BJ (cell line): ENCODE results near the gene ULBP3. TPM values are rescaled to one million over a fixed set of nuclear protein-coding genes. Genes with fewer than 3 reads are reported as not detected.

ENCODE experiments used
- CTCF ChIA-PET: fragments of 350-600 bp; formaldehyde crosslinking; extraction: SDS; loops from one replicate; lab custom pipeline; 2021; ENCODE audit warnings: antibody characterized with exemption, inconsistent platforms; lab: Yijun Ruan, JAX
- POLR2A ChIA-PET: fragments of 300-600 bp; sonication (Branson Sonifier 250); formaldehyde crosslinking; extraction: SDS; loops from one replicate; lab custom pipeline; 2021; ENCODE audit warnings: antibody characterized with exemption; lab: Charles Lee
- DNase-seq: peaks from one replicate; pipeline ENCODE4 v3.0.0-alpha.2; 2011; ENCODE audit warnings: low read depth
- H3K27me3 ChIP-seq: 2 replicates; pipeline ENCODE4 v1.6.0; 2011; ENCODE audit warnings: low read length; ENCODE audit not compliant: control insufficient read depth, insufficient read depth
- H3K36me3 ChIP-seq: 2 replicates; pipeline ENCODE4 v1.5.1; 2011; ENCODE audit warnings: low read length; ENCODE audit not compliant: control insufficient read depth, insufficient read depth
- H3K4me3 ChIP-seq: 2 replicates; pipeline ENCODE4 v1.5.1; 2011; ENCODE audit warnings: low read depth, mild to moderate bottlenecking, control low read depth, low read length
- polyA plus RNA-seq: library from polyadenylated mRNA; depleted of rRNA; stranded (reverse); fragments of >200 nt; gene quantifications from 2 replicates; pipeline ENCODE4 v1.2.3, GENCODE V29; 2011
- TF ChIP-seq, protein P1 (sequence below): IDR thresholded peaks from 2 replicates; pipeline ENCODE4 v1.5.1; 2011; ENCODE audit warnings: low read depth, mild to moderate bottlenecking, control low read depth, inconsistent platforms, low read length, moderate library complexity; ENCODE audit not compliant: insufficient read depth

ULBP3 gene
- polyA plus RNA-seq, 1 experiment = 6.0 TPM

DNA sequence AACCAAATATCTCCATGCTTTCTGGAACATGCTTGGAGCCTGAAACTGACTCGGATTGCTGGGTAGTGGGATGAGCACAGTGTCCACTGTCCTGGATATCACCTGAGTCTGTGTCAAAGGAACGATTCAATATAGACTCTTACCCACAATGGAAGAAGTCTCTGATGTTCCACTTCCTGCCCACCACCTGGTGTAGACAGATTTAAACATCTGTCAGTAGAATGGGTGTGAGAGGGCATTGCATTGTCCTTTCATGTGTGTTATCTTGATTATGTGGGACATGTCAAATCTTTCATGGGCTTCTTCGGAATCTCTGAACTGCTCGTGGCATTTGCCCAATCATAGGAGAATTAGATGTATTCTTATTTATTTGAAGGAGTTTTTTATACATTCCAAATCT is 20.8 kb downstream of the ULBP3 start:
- Histone ChIP-seq H3K27me3 (peaks cover 20% of the 10 kb centered on the region), H3K36me3 (no peaks in the 10 kb centered on the region), H3K4me3 (no peak overlapping the region)
- TF ChIP-seq, protein P1, sequence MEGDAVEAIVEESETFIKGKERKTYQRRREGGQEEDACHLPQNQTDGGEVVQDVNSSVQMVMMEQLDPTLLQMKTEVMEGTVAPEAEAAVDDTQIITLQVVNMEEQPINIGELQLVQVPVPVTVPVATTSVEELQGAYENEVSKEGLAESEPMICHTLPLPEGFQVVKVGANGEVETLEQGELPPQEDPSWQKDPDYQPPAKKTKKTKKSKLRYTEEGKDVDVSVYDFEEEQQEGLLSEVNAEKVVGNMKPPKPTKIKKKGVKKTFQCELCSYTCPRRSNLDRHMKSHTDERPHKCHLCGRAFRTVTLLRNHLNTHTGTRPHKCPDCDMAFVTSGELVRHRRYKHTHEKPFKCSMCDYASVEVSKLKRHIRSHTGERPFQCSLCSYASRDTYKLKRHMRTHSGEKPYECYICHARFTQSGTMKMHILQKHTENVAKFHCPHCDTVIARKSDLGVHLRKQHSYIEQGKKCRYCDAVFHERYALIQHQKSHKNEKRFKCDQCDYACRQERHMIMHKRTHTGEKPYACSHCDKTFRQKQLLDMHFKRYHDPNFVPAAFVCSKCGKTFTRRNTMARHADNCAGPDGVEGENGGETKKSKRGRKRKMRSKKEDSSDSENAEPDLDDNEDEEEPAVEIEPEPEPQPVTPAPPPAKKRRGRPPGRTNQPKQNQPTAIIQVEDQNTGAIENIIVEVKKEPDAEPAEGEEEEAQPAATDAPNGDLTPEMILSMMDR = no peak
- ChIA-PET CTCF (no interaction called here), POLR2A (no interaction called here)
- no peak for DNase-seq

DNA sequence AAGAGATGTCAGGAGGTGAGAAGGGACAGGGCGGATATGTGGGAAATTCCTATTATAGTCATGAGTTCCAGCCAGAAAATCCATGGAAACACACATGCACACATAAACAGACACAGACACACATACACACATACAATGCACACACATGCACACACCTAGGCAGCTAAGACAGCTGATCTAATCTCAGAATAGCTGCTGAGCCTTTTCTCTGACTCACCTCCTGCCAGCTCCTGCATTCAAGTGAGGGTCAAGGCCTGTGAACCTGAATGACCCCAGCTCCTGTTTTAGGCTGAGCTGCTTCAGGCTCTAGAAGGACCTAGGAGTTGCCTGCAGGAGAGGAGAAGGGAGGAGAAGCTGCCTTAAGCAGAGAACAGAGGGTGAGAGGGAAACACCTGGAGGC is 22.0 kb downstream of the ULBP3 start:
- TF ChIP-seq, protein P1 = no peak
- Histone ChIP-seq H3K4me3 (no peak overlapping the region), H3K36me3 (no peaks in the 10 kb centered on the region), H3K27me3 (peaks cover 15% of the 10 kb centered on the region)
- POLR2A ChIA-PET = no interaction called here
- DNase-seq = no peak
- CTCF ChIA-PET = interaction anchor here (1.0 kb wide), 1 partner anchor 22 kb away, joined by 3 read pairs; the partner anchor contains the start of gene ULBP3

DNA sequence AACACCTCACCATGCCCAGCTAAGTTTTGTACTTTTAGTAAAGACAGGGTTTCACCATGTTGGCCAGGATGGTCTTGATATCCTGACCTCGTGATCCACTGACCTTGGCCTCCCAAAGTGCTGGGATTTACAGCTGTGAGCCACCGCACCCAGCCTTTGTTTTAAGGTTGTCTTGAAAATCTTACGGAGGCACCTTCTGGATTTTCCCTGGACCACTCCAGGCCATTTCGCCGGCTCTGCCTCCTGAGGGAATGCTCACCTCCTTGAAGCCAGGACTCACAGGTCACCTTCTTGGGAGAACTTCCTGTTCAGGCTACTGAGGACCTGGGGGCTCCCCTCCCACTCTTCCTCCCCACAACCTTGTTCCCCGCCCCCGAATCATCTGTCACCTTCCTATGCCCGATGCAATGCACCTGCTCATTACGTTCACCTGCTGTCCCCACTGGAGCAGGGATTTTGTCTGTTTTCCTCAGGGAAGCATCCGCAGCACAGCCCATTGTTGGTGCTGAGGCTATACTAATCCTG is 24.2 kb downstream of the ULBP3 start:
- ChIA-PET CTCF (no interaction called here), POLR2A (interaction anchor here (0.6 kb wide), 1 partner anchor 10 kb away, joined by 3 read pairs; no protein-coding TSS in a partner anchor)
- no peak for DNase-seq
- TF ChIP-seq, protein P1 = no peak
- no peaks in the 10 kb centered on the region for H3K36me3 ChIP-seq
- no peak overlapping the region for H3K4me3 ChIP-seq
- H3K27me3 ChIP-seq = peaks cover 20% of the 10 kb centered on the region

DNA sequence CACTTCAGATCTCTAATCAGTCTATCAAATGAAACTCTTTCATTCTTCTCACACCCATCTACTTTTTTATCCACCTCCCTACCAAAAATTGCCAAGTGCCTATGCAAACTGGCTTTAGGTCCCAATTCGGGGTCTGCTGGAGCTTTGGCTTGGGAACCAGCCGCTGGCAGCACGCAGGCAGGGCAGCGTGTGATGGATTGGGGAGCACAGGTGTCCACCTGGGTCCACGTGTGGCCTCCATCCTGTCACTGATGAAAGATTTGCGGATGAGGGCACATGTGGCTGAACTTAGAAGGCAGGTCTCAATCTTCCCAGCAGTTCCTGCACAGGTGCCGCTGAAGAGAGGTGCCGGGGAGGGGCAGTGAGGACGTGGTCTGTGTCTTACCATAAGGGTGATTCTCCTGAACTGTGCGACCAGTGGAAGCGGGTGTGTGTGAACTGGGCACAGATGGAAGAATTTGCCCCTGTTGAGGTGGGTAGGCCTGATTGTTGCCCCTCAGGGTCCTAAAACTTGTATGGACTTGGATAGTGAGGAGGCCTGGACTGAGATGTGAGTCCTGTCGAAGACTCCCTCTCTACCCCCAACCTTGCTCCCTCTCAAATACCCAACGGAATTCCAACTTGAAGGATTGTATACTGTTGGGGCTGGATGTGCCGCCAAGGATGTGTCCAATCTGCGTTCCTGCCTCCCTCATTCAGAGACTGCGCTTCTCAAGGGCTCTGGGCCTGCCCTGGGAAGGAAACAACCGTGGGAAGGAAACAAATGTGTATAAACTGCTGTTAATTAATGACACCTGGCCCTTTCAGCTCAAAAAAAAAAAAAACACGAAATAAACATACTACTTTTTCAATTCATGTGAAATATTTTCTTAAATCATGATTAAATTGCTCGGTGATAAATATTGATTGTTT is 25.2 kb downstream of the ULBP3 start:
- POLR2A ChIA-PET = no interaction called here
- TF ChIP-seq, protein P1 = no peak
- Histone ChIP-seq H3K4me3 (no peak overlapping the region), H3K27me3 (peaks cover 27% of the 10 kb centered on the region), H3K36me3 (no peaks in the 10 kb centered on the region)
- no peak for DNase-seq
- CTCF ChIA-PET = no interaction called here

DNA sequence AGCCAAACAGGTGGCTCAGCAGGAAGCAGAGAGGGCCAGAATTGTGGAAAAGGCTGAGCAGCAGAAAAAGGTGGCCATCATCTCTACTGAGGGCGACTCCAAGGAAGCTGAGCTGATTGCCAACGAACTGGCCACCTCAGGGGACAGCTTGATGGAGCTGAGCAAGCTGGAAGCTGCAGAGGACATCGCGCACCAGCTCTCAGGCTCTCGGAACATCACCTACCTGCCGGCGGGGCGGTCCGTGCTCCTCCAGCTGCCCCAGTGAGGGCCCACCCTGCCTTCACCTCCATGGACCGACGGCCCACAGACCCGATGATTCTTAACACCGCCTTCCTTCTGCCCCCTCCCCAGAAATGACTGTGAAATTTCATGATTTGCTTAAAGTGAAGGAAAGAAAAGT is 25.8 kb downstream of the ULBP3 start:
- CTCF ChIA-PET = no interaction called here
- peaks cover 33% of the 10 kb centered on the region for H3K27me3 ChIP-seq

More for the DNA sequence above, 25.8 kb downstream of the ULBP3 start:
- TF ChIP-seq, protein P1 = no peak
- Histone ChIP-seq H3K4me3 (no peak overlapping the region), H3K36me3 (no peaks in the 10 kb centered on the region)
- POLR2A ChIA-PET = no interaction called here
- no peak for DNase-seq
